Stimulated activated memory B cell treated with anti-CD40 and anti-IgM and Interleukin-4, amounts not matched to agents 10 μg/mL and 1 μg/mL and 100 μg/mL, for 72 hours (primary cell): Measurements from ENCODE around the gene AGFG2.

ENCODE experiments used
- ATAC-seq: fragments of 150-1000 bp; cut with Tn5 transposase; 2 replicates; pipeline ENCODE4 v1.10.0; 2021
- H3K27ac Mint-ChIP-seq: one replicate; pipeline ENCODE4 v1.8.0; 2022; ENCODE audit warnings: mild to moderate bottlenecking, mixed read lengths
- H3K27me3 Mint-ChIP-seq: one replicate; pipeline ENCODE4 v1.8.0; 2022; ENCODE audit warnings: mixed read lengths
- H3K36me3 Mint-ChIP-seq: one replicate; pipeline ENCODE4 v1.8.0; 2022; ENCODE audit warnings: mixed read lengths
- H3K4me1 Mint-ChIP-seq: one replicate; pipeline ENCODE4 v1.8.0; 2022; ENCODE audit warnings: mixed read lengths
- H3K4me3 Mint-ChIP-seq: one replicate; pipeline ENCODE4 v1.8.0; 2022; ENCODE audit warnings: mild to moderate bottlenecking, moderate library complexity, mixed read lengths
- H3K9me3 Mint-ChIP-seq: one replicate; pipeline ENCODE4 v1.8.0; 2022; ENCODE audit warnings: mixed read lengths

Gene AGFG2

DNA sequence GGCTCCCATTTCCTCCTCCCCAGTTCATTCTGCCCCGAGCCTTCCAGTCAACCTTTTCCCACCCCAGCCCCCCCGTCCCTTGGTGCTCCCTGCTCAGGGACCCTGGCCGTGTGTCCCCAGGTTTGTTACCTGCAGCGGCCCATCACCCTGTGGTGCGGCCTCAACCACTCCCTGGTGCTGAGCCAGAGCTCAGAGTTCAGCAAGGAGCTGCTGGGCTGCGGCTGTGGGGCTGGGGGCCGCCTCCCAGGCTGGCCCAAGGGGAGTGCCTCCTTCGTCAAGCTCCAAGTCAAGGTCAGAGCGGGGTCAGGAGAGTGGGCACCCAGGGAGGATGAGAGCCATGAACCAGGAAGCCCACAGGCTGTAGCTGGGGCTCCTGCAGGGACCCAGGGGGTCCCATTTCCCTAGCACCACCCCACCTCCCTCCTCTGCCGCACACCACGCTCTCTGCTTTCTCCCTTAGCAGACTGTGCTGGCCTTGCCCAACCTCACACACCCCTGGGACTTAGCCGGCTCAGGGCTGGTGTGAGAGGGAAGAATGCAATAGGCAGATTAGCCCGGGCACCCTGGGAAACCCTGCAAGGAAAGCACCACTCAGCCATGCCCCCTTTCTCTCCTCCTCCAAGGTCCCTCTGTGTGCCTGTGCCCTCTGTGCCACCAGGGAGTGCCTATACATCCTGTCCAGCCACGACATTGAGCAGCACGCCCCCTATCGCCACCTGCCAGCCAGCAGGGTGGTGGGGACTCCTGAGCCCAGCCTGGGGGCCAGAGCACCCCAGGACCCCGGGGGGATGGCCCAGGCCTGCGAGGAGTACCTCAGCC lies 61.1 kb downstream of the AGFG2 start:
- Mint-ChIP-seq H3K27ac (no peak overlapping the region), H3K4me3 (no peak overlapping the region), H3K9me3 (no peaks in the 10 kb centered on the region), H3K36me3 (no peaks in the 10 kb centered on the region), H3K4me1 (peaks cover 13% of the 10 kb centered on the region), H3K27me3 (no peaks in the 10 kb centered on the region)
- ATAC-seq = no peak

DNA sequence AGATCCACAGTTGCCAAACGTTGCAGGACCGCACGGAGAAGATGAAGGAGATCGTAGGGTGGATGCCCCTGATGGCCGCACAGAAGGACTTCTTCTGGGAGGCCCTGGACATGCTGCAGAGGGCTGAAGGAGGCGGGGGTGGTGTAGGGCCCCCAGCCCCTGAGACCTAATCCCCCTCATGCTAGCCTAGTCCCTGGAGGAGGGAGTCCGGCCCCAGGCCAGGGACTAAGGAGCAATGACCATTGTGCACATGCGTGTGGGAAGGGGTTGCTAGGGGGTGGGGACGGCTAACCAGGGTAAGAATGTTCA lies 61.7 kb downstream of the AGFG2 start:
- Mint-ChIP-seq H3K36me3 (no peaks in the 10 kb centered on the region), H3K4me3 (no peak overlapping the region), H3K4me1 (peaks cover 19% of the 10 kb centered on the region), H3K9me3 (no peaks in the 10 kb centered on the region), H3K27ac (no peak overlapping the region), H3K27me3 (no peaks in the 10 kb centered on the region)
- no peak for ATAC-seq

DNA sequence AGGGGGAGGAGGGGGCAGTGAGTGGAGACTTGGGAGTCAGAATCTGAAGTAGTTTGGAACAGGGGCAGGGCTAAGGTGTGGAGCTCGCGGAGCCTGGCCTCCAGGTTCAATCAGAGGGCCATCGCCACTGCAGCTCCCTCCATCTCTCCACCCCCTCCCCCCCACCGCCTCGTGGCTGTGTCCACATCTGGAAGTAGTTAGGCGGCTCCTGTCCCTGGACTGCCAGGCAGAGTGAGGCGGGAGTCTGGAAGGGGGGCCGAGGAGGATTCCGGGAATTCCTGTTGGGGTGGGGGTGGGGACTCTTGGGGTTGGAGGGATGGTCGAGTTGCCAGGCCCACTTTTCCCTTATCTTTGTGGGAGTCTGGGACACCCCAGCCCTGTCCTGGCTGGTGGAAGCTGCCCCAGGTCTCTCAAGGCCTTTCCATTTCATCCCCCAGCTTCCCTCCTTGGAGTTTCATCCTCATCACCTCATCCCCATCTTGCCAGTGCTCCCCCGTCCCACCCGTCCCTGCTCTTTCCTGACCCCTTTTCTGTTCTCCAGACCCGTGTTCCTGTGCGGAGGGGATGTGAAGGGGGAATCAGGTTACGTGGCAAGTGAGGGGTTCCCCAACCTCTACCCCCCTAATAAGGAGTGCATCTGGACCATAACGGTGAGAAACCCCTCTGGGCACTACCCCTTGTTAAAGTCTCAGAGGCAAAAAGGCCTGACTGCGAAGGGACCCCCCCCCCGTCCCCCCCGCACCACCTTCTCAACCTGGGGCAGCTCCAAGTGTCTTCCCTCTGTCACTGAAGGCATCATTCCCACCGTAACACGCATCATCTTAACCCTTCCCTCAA lies 64.1 kb downstream of the AGFG2 start:
- Mint-ChIP-seq H3K36me3 (no peaks in the 10 kb centered on the region), H3K9me3 (no peaks in the 10 kb centered on the region), H3K27ac (peak overlapping the region; percentile 87), H3K27me3 (no peaks in the 10 kb centered on the region), H3K4me3 (peak overlapping the region; percentile 81), H3K4me1 (peaks cover 22% of the 10 kb centered on the region)
- ATAC-seq = no peak

DNA sequence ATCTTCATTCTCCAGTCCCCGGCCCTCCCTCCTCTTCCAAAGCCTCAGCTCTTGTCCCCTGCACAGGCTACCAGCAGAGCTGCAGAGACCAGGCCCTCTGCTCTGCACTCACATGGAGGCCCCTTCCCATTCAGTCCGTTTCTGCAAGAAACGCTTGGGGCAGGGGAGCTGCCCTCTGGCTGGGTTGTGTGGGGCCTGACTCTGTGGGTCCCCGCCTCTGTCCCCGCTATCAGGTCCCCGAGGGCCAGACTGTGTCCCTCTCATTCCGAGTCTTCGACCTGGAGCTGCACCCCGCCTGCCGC lies 64.7 kb downstream of the AGFG2 start:
- H3K36me3 Mint-ChIP-seq = no peaks in the 10 kb centered on the region
- peaks cover 22% of the 10 kb centered on the region for H3K4me1 Mint-ChIP-seq
- no peaks in the 10 kb centered on the region for H3K9me3 Mint-ChIP-seq
- H3K4me3 Mint-ChIP-seq = peak overlapping the region; percentile 81
- H3K27ac Mint-ChIP-seq = peak overlapping the region; percentile 87
- peak; percentile 3 for ATAC-seq
- H3K27me3 Mint-ChIP-seq = no peaks in the 10 kb centered on the region

DNA sequence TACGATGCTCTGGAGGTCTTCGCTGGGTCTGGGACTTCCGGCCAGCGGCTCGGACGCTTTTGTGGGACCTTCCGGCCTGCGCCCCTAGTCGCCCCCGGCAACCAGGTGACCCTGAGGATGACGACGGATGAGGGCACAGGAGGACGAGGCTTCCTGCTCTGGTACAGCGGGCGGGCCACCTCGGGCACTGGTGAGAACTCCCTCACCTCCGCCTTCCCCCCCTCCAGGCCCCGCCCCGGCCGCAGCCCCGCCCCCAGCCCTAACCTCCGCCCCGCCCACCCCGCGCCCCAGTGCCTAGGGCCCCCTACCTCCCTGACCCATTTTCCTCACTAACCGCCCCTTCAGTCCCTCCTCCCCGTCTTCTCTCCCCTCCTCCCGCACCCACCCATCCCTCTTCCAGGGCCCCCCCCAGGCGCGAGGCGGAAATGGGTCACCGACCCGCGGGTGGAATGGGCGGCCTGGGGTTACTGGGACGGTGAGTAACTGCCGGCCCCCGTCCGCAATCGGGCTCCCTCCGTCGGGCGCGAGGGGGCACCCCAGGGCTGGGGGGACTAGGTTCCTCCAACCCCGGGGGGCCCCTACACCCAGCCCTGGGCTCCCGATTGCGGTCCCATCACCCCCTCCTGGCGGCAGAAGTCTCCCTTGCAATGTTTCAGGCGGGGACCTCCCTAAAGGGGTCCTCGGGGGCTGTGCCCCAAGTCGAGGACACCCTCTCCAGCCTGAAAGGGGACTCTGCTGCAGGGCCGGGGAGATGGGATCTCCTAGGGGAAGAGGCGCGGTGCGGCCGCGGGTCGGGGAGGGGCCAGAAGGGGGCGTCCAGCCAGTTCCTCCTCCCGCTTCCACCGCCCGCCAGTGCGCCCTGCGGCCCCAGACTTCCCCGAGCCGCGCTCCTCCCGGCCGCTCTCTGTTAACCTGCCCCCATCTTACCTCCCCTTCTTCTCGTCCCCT lies 65.3 kb downstream of the AGFG2 start:
- H3K4me1 Mint-ChIP-seq = peaks cover 22% of the 10 kb centered on the region
- H3K27me3 Mint-ChIP-seq = no peaks in the 10 kb centered on the region
- ATAC-seq = peak; percentile 79
- H3K27ac Mint-ChIP-seq = peak overlapping the region; percentile 87
- no peaks in the 10 kb centered on the region for H3K9me3 Mint-ChIP-seq
- peak overlapping the region; percentile 82 for H3K4me3 Mint-ChIP-seq
- H3K36me3 Mint-ChIP-seq = no peaks in the 10 kb centered on the region

DNA sequence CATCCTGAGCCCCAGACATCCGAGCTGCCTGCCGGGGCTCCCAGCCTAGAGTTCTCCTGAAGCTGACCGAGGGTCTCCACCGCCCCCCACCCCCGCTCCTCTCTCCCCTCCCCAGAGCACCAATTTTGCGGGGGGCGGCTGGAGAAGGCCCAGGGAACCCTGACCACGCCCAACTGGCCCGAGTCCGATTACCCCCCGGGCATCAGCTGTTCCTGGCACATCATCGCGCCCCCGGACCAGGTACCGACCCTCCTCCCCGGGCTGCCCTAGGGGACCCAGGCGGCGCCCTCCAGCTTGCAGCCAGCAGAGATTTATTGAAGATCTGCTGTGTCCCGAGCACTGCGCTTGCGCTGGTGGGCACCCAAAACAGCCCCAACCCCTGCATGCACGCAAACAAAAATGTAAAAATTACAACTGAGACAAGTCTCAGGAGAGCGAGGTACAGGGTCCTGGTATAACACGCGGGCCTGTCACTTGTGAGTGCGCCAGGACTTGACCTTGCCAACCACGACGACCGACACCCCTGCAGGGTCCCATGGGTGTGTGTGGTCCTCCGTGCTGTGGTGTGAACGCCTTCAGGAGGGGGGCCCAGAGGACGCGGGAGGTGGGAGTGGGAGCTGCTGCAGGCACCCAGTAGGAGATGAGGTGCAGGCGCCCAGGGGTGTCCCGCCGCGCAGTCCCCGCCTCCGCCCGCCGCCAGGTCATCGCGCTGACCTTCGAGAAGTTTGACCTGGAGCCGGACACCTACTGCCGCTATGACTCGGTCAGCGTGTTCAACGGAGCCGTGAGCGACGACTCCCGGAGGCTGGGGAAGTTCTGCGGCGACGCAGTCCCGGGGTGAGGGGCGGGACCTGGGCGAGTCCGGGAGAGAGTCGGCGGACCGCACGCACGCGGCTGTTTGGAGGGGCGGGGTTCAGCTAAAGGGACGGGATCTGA lies 66.2 kb downstream of the AGFG2 start:
- Mint-ChIP-seq H3K27ac (peak overlapping the region; percentile 62), H3K9me3 (no peaks in the 10 kb centered on the region), H3K4me3 (peak overlapping the region; percentile 82), H3K4me1 (peaks cover 22% of the 10 kb centered on the region), H3K27me3 (no peaks in the 10 kb centered on the region), H3K36me3 (no peaks in the 10 kb centered on the region)
- peak; percentile 24 for ATAC-seq

DNA sequence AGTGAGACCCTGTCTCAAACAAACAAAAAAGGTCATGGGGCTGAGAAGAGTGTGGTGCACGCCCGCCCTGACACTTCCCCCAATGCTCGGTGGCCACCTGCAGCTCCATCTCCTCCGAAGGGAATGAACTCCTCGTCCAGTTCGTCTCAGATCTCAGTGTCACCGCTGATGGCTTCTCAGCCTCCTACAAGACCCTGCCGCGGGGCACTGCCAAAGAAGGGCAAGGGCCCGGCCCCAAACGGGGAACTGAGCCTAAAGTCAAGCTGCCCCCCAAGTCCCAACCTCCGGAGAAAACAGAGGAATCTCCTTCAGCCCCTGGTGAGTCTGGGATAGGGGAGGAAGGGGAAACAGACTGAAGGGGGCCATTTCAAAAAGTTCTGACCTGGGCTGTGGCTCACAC lies 67.3 kb downstream of the AGFG2 start:
- Mint-ChIP-seq H3K27me3 (no peaks in the 10 kb centered on the region), H3K9me3 (no peaks in the 10 kb centered on the region), H3K27ac (no peak overlapping the region), H3K36me3 (no peaks in the 10 kb centered on the region), H3K4me3 (no peak overlapping the region), H3K4me1 (peaks cover 22% of the 10 kb centered on the region)
- ATAC-seq = no peak

DNA sequence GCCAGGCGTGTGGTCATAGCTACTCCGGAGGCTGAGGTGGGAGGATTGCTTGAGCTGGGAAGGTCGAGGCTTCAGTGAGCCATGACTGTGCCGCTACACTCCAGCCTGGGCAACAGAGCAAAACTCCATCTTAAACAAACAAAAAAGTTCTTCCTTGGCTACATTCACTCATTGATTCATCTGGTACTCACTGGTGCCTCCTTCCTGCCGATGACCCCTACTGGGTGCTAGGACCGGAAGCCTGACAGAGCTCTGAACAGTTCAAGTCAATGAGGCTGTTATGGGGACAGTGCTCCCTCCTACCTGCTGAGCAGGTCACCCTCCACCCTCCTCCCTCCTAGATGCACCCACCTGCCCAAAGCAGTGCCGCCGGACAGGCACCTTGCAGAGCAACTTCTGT lies 68.1 kb downstream of the AGFG2 start:
- H3K4me3 Mint-ChIP-seq = no peak overlapping the region
- peaks cover 22% of the 10 kb centered on the region for H3K4me1 Mint-ChIP-seq
- no peak for ATAC-seq
- no peaks in the 10 kb centered on the region for H3K27me3 Mint-ChIP-seq
- no peak overlapping the region for H3K27ac Mint-ChIP-seq
- H3K36me3 Mint-ChIP-seq = no peaks in the 10 kb centered on the region
- H3K9me3 Mint-ChIP-seq = no peaks in the 10 kb centered on the region

DNA sequence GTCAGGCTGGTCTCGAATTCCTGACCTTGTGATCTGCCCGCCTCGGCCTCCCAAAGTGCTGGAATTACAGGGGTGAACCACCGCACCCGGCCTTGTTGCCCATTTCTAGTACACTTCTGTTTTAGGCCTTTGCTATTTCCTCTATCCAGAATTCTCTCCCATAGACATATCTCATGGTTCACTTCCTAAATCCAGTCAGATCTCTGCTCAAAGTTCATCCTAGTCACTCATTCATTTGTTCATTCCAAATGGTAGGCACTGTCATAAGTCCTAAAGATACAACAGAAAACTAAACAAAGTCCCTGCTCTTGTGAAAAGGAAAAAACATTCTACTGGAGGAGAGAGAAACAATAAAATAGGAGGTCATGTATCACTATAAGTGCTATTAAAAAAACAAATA lies 71.0 kb downstream of the AGFG2 start:
- H3K36me3 Mint-ChIP-seq = peaks cover 6% of the 10 kb centered on the region
- H3K4me3 Mint-ChIP-seq = no peak overlapping the region
- no peaks in the 10 kb centered on the region for H3K9me3 Mint-ChIP-seq
- H3K4me1 Mint-ChIP-seq = peaks cover 25% of the 10 kb centered on the region
- H3K27ac Mint-ChIP-seq = no peak overlapping the region
- no peaks in the 10 kb centered on the region for H3K27me3 Mint-ChIP-seq
- no peak for ATAC-seq

DNA sequence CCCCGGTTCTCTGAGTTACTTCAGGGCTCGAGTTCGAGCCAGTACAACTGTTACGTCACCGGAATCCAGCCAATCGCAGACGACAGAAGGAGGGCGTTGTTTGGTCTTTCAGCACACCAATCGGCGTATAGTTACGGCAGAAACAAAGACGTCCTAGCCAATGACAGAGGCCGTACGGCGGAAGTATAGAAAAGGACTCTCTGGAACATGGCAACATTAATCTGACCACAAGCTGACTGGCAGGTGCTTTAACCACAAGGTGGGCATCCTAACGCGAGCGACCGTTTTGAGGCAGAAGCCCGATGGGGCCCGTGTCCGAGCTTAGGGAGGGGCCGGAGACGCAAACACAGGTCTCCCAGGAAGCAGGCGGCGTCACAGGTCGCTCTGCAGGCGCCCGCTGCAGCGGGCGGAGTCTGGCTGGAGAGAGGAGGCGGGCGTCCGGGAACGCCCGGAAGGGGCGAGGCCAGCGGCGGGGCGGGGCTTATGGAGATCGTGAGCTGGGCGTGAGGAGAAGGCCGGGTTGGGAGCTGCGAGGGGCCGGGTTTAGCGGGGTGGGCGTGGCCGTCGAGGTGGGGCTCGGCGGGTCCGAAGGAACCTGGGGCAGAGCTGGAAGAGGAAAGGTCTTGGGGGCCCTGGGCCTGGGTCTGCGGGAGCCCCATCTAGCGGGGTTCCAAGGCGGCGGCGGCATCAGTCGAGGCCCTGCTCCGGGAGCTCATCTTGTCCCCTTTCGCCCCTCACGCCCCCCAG lies 73.2 kb downstream of the AGFG2 start, which contains the start of gene MOSPD3:
MOSPD3 (plus strand) TSS at position 558 of the 747 bp plus-strand sequence. CDS start 252 bp downstream, outside the sequence.
- Mint-ChIP-seq H3K9me3 (no peaks in the 10 kb centered on the region), H3K4me1 (peaks cover 14% of the 10 kb centered on the region), H3K4me3 (peak within 1 kb of the TSS; percentile 98), H3K27ac (peak within 1 kb of the TSS; percentile 94), H3K36me3 (peaks cover 11% of the 10 kb centered on the region), H3K27me3 (no peaks in the 10 kb centered on the region)
- peak; percentile 97 for ATAC-seq

DNA sequence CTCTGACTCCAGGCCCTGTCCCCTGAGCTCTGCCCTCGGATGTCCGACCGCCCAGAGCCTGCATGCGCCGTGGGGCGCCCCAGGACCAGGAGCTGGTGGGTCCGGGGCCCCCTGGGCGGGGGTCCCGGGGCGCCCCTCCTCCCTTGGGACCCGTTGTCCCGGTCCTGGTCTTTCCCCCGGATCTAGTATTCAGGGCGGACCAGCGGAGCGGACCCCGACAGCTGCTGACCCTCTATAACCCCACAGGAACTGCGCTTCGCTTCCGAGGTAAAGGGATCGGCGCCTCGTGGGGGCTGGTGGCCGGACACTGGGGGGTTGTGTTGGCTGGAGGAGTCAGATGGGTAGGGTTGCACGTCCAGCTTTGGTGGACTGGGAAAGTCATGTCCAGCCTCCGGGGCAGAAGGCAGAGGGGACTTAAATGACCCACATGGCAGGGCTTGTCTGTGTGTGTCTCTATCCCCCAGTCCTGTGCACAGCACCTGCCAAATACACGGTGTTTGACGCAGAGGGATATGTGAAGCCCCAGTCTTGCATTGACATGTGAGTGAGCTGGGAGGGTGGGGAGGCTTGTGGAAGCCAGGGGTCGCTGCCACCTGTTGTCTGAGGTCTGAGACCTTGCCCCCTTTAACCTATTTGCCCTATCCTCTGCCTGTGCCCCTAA lies 73.9 kb downstream of the AGFG2 start:
- peak overlapping the region; percentile 94 for H3K27ac Mint-ChIP-seq
- H3K4me1 Mint-ChIP-seq = peaks cover 14% of the 10 kb centered on the region
- peaks cover 11% of the 10 kb centered on the region for H3K36me3 Mint-ChIP-seq
- no peak for ATAC-seq
- no peaks in the 10 kb centered on the region for H3K27me3 Mint-ChIP-seq
- H3K4me3 Mint-ChIP-seq = peak overlapping the region; percentile 98
- H3K9me3 Mint-ChIP-seq = no peaks in the 10 kb centered on the region

DNA sequence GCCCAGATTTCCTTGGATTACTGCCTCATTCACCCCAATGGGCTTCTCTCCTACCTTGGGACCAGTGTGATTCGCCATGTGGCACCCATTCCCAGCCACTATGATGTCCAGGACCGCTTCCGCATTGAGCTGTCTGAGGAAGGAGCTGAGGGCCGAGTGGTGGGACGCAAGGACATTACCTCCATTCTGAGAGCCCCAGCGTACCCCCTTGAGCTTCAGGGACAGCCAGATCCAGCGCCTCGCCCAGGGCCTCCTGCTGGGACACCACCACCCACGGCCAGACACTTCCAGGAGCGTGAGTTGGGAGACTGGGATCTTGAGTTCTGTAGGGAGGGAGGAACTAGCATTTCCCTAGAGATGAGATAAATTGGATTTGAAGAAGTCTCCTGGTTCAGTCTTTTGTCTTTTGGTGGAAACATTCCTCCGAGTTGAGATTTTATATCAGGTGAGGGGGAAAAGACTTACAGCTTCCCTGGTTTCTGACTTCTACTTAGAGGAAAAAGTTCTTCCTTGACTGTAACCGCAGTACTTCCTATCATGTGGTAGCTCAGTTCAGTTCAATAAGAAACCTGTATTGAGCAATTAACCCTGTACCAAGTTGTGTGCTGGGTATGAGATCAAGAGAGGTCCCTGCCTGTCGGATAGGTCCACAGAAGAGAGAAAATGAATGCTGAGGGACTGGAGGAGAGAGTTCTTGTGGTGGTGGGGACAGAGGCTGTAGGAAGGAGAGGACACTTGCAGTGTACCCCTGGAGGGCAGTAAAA lies 74.6 kb downstream of the AGFG2 start:
- no peak overlapping the region for H3K27ac Mint-ChIP-seq
- ATAC-seq = no peak
- peak overlapping the region; percentile 98 for H3K4me3 Mint-ChIP-seq
- H3K9me3 Mint-ChIP-seq = no peaks in the 10 kb centered on the region
- H3K4me1 Mint-ChIP-seq = peaks cover 14% of the 10 kb centered on the region
- no peaks in the 10 kb centered on the region for H3K27me3 Mint-ChIP-seq
- peaks cover 11% of the 10 kb centered on the region for H3K36me3 Mint-ChIP-seq
